ENCODE data around the gene ZNHIT2.
A peak's percentile ranks its signal among the peaks of the same experiment; 100 is the strongest.

Gene ZNHIT2

DNA sequence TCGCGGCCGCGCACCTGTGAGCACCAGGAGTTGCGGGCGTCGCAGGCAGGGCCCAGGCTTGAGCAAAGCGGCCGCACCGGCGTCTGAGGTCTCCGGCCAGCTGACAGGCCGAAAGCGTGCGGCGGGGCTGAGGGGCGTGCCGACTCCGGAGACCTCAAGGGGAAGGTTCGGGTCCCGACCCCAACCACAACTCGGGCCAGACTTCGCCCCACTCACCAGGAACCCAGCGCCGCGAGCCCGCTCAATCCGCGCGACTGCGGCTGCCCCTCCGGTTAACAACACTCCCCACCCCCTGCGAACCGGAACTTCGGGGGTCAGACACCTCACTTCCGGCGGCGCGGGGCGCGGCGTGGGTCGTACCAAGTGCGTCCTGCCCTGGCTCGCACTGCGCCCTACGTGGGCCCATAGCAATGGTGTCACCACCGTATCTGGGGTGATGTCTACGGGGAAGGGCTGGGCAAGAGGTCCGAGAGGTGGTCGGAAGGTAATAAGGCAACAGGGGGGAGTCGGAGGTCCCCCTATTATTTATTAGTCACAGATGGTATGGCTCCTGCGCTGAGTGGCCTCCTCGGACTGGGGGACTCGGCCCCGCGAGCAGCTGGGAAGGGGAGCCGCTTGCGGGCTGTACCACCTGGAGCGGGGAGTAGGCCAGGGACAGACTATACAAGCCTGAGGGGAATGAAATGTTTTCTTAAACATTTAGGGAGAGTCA, 16.9 kb upstream of the ZNHIT2 start, which contains the start of gene SYVN1:
SYVN1 (minus strand) TSS at position 280 of the 712 bp plus-strand sequence. CDS start 918 bp downstream, outside the sequence.
- peak; percentile 70 for DNase-seq (ENCODE audit: low read depth)

DNA sequence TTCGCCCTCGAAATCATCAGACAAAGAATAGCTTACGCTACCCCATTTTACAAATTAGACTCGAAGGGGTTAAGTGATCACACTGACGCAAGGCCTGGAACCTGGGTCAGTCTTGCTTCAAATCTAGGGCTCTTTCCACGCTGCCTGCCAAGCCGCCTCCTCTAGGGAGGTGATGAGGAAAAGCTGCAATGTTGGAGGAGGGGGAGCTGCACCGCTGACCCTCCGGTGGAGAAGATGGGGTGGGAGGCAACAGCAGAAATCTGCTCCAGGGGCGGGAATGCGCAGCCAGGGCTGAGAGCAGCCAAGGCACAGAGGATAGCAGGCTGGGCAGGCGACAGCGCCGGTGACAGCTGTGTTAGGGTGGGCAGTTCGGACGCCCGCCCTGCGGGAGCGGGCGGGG, 16.2 kb upstream of the ZNHIT2 start:
- no peak for DNase-seq (ENCODE audit: low read depth)

DNA sequence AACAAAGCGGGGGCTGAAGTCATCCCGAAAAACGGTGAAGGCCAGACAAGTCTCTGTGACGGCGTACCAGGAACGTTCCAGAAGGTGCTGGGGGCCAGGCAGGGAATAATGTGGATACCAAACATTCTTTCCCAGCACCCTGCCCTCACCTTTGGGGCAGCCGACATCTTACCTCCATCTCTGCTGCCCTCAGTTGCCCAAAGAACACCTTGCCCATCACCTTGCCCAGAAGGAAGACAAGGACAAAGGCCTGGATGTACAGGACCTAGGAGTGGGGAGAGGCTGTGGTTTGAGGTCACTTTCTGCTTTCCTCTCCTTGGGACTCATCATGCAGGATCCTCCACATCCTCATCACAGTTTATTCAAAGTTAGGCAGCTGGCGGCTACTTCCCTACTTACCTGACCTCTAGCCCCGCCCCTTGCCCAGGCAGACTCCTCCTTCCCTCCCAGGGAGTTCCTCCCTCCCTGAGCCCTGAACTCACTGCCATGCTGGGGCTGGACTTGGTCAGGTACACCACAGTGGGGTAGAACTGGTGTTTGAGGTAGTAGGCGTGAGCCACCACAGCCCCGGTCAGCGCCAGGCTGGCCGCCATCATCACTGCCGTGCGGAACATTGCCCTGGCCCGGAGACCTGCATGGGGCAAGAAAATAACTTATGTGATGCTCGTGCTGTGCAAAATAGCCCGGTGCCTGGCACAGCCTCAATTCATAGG, 15.6 kb upstream of the ZNHIT2 start:
- DNase-seq (ENCODE audit: low read depth), result no peak

DNA sequence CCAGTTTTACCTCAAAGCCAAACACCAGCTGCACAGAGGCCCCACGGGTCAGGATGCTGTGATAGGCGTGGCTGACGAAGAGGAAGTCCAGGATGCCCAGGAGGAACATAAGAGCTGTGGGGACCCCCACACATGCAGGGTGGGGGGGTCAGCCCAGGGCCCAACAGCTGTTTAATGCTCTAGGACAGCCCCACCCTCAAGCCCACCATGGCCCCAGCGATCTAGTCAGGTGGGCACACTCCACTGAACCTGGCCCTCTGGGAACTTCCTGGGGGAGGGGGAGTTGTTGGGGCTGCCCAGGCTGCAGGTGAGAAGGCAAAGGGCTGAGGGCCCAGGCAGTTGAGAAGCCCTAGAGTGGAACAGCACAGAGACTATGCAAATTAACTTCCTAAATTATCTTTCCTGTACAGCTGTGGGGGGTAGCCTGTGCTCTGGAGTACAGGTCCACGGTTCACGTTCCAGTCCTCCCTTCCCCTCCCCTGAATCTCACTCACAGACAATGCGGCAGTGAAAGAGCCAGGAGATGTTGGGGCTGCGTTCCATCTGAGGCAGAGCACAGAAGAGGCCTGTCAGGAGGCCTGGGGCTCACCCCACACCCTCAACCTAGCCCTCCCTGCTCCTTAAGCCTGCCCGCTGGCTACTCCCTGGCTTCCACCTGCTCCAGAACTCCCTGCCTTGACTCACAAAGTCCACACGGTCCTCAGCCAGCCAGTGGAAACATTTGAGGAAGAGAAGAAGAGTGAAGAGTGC, 14.9 kb upstream of the ZNHIT2 start:
- no peak for DNase-seq (ENCODE audit: low read depth)

DNA sequence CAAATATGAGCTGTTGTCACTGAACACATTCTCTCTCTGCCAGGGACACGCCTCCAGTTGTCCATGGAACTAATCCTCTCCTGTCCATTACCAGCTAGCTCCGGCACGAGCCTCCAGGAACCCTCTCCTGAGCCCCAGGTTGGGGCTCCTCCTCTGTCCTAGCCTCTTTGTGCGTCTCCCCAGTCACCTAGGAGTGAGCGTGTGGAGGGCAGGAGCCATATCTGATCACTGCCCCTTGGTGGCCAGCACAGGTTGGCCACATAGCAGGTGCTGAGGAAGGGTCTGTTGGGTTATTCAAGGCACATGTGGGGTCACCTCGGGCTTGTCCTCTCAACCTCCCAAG, 14.4 kb upstream of the ZNHIT2 start:
- DNase-seq (ENCODE audit: low read depth), result no peak

DNA sequence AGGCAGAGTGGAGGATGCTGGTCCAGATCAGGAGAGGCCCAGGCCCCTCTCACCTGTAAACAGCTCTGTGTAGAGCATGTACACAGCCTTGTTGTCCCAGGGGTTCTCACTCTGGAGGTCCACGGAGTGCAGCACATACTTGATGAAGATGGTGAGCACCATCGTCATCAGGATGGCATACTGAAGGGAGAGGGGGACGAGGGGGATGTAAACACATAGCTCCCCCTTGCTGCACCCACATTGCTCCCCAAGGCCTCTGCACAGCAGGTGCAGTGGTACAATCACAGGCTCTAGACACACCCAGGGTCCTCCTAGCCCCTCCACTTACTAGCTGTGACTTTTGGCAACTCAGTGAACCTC, 13.9 kb upstream of the ZNHIT2 start:
- DNase-seq (ENCODE audit: low read depth), result no peak

DNA sequence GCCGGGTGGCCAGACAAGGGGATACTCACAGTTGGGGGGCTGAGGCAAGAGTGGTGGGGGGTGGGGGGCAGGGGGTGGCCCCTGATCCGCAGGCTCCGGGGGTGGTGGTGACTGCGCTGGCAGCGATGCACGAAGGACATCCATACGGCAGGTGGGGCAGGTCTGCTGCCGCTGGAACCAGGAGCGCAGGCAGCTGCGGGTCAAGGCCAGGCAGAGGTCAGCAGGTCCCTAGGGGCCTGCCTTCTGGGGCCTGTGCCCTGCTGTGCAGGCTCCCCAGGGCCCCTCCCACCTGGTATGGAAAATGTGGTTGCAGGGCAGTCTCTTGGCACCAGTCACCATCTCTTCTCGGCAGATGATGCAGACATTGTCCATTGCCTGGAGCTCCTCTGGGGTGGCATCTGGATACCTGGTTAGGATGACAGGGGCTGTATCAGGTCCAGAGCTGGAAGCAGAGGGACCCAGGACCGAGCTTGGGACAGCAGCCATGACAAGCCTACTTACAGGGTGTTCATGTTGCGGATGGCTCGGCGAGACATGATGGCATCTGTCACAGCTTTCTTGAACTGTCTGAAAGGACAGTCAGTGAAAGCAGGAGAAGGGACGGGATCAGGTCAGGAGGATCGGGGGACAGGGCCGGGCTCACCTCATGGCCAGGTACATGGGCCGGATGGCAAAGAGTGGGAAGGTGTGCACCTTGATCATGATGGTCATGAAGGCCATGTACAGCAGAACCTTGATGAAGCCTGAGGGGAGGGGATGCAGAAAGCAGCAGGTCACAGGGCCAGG, 13.3 kb upstream of the ZNHIT2 start:
- DNase-seq (ENCODE audit: low read depth), result no peak

DNA sequence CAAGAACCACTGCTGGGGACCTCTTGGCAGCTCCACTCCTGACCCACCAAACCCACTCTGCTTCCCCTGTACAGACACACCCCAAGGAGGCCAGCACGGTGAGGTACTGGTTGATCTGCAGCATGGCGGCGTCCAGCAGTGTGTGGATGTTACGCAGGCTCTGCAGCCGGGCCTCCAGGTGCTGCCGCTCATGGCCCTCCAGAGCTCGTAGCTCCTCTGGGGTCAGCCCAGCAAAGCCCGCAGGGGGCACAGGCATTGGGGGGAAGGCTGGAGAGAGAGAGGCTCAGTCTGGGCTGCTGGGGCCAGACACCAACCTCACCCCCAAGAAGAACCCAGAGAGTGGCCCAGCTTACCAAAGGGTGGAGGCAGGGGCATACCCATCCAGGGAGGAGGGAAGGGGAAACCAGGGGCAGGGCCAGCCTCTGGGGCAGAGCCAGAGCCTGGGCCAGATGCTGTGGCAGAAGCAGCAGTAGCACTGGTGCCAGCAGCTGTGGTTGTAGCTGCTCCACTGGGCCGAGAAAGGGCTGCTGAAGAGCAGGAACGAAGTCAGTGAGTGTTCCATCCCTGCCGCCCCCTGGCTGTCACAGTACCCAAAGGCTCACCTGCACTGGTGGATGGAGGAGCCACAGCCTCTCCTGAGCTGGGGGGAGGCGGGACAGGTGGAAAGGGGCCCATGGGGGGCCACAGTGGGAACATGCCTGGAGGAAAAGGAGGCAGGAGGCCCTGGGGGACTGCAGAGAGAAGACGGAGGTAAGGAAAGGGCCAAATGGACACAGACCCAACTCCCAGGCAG, 12.3 kb upstream of the ZNHIT2 start:
- no peak for DNase-seq (ENCODE audit: low read depth)

DNA sequence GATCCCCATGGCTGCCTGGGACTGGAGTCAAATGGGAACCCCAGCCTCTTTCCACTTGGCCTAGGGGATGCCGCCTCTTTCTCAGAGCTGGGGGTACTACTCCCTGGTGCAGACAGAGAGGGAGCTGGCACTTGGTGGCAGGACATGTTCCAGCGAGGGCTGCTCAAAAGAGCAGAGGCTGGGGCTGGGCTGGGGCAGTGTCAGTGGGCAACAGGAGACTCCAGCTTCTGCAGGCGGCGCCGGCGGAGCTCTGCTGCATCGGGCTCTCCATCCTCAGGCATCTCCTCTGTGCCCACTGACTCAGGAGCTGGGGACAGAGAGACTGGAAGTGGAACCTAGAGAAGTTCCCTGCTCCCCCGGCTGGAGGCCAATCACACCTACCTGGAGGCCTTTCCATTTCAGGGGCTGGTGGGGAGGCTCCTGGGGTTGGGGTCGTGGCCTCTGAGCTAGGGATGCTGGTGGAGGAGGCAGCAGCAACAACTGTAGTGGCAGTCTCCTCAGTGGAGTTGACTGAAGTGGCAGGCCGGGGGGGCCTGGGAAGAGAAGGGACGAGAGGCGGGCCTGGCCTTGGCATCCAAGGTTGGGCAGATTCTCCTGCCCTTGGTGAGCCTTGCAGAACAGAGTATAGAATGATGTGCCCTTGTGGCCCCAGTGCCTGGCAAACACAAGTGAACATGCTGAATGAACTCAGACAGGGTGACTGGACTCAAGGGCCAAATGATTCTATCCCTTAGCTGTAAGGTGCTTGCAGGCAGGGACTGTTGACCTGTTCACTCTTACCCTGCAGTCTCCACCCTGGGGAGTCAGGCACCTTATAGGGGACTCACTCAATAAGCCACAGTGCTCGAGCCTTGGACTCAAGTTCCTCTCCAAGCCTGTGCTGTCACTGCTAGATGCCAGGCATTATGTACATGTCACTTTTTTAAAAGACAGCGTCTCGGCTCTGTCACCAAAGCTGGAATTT, 11.0 kb upstream of the ZNHIT2 start:
- DNase-seq (ENCODE audit: low read depth), result no peak

DNA sequence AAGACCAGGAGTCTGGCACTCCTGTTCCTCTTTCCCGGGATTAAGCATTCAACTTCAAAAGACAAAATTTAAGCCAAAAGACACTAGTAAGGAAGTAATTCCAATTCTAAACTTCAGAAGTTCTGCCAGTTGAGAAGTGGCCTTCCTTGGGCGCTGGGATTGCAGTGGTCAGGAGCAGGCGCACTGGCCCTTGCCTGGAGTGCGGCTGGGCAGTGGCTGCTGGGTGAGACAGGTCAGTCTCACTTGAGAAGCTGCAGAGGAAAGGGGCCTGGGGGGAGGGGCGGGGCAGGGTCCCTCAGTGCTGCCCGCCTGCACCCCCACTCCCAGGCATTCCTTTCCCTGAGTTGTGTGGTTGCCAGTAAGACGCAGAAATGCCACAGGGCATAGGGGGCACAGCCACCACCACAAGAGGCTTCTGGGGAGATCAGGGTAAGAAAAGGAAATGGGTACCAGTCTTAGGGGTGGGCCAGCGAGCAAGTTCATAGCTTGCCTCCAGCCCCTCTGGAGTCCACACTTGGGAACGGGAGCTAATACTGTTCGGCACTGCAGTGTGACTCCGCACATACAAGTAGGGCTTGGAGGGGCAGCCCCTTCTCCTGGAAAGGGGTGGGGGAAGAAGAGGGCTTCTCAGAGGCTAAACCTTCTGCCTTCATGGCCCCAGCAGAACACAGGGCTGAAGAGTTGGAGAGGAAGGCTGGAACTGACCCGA, 10.1 kb upstream of the ZNHIT2 start:
- no peak for DNase-seq (ENCODE audit: low read depth)

DNA sequence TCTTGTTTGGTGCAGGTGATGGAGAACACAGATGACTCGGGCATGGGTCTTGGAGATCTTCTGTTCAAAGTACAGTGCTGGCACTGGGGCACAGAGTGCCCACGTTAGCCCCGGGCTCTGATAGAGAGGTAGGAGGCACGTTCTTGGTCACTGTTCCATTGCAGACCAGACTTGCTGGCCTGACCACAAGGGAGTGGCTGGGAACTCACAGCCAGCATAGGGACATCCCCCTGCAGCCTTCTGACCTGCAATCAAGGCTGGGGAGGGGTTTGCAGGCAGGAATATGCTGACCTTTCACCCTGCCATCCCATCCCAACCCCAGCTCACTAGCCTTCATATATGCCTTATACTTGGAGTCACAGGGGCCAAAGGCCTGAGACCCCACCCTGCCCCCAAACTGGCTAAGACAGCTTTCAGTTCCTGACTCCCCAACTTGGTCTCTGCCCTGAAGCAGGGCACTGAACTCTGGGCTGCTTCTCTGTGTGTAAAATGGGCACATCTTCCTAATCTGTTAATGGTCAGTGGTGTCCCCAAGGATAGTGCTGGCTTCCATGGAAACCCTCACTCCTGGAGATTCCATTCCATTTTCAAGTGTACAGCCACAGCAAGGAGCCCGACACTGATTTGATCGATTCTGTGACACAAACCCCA, 9.2 kb upstream of the ZNHIT2 start:
- DNase-seq (ENCODE audit: low read depth), result no peak

DNA sequence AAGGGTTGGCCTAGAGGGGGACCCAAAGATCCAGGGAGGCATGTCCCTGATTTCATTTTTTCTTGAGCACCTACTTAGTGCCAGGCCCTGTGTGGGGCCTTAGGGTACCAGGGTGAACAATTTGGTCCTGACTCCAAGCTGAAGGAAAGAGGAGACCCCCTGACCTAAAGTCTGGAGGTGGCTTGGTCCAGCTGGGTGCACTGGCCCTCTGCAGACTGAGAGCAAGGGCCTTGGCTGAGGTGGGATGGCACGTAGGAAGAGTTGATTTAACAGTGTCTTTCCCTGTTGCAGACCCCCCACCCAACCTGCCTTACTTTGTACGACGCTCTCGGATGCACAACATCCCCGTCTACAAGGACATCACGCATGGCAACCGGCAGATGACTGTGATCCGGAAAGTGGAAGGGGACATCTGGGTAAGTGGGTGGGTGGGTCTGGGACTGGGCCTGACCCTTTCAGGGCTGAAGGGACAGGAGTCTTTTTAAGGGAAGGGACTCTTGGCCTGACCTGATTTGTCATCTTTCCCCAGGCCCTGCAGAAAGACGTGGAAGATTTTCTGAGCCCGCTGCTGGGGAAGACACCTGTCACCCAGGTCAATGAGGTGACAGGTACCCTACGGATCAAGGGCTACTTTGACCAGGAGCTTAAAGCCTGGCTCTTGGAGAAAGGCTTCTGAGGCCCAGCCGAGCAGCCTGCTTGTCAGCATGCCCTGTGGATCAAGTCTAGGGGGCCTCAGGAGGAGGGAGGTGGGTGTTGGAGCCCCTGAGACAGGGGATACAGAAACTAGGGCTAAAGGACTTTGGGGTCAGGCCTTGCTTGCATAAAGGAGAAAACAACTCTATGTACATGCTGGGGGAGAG, 7.9 kb upstream of the ZNHIT2 start:
- no peak for DNase-seq (ENCODE audit: low read depth)

DNA sequence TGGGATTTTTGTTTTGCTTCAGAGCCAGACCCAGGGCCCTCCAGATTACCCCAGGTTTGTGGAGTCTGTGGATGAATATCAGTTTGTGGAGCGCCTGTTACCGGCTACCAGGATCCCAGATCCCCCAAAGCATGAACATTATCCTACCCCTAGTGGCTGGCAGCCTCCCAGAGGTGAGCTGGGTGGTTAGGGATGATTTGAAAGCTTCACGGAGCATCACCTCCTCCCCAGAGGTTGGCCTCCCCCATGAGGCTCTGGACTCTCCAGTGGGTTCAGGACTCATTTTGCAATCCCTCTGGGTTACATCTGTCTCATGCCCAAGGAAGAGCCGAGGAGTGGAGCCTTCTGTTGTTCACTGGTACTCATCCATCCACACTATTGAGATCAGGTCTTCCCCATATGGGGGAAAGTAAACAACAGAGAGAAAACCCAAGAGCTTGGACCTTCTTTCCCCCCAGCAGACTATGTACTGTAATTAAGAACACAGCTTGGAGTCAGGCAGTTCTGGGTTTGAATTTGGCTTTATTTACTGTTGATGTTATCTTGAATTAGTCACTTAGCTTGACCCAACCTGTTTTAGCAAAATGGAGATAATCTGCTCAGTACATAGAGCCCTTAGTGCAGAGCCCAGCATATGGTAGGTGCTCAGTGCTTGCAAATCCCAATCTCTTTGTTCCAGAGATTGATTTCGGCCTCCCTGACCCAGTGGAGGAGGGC, 7.1 kb upstream of the ZNHIT2 start:
- no peak for DNase-seq (ENCODE audit: low read depth)

DNA sequence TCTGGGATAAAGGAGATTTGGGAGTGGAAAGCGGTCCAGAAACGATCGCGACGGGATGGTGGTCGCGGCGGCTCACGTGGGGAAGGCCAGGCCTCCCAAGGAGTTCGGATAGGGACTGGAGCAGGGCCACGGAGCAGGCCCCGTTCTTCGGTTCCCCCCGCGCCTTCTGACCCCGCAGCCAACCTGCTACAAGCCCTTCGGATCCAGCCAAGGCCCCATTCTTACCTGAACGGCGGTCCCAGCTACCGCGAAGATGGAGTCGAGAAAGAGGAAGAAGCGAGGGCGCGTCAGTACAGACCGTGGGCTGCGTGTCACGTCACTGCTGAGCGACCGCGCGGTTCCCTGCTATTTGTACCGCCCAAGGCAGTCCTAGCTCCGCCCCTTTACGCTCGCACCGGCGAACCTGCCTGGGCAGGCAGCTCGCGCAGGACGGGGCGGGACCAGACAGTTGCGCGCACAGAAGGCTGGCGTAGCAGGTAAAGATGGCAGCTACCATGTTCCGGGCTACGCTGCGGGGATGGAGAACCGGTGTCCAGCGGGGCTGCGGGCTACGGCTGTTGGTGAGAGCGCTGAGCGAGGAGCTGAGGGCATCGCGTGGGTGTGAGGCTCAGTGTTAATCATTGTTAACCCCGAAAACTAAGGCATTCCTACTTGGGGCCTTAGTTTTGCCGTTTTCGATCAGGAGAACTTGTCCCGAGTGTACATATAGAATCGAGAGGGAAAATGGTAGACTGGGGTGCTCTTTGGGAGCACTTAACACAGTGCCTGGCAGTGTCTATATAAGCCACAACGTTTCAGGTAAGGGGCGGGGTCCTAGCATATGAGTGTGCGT, 4.6 kb upstream of the ZNHIT2 start, which contains the start of the genes FAU and MRPL49:
FAU (minus strand) TSS at position 270 of the 832 bp plus-strand sequence. CDS start 321 bp downstream, outside the sequence.
MRPL49 (plus strand) TSS at position 457 of the 832 bp plus-strand sequence; CDS start at position 483, 26 bp downstream.
- peak; percentile 86 for DNase-seq (ENCODE audit: low read depth)

DNA sequence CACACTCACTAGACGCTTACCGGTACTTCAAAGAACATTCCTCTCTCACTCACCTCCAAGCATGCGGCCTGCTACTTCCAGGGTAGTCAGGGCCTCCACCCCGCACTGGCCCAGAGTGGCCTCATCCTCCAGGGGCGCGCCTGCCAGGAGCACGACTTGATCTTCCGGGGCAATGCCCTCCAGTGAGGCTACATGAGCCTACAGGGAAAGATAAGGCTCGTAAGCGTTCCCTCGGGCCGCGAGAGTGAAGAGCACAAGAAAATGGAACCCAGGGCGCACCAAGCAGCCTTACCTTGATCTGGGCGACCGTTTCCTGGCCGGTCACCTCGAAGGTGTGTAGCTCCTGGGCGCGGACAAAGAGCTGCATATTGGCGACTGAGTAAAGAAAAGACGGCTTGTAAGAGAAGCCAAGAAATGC, 4.0 kb upstream of the ZNHIT2 start:
- DNase-seq (ENCODE audit: low read depth), result no peak

DNA sequence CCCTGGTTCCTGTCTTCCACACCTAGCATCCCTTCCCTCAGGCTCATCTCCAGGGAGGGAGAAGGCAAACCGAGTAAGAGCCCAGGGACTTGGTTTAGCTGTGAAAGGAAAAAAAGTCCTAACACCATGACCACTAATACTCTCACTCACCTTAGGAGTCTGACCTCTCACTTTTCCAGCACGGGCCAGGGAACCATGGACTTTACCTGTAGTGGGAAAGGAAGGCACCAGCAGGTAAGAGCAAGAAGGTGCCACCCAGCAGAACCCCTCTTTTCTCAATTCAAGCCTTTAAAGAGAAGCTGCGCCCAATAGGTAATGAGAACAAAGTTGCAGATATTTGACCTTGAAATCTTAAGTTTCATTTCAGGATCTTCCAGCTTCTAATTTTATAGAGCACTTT, 3.3 kb upstream of the ZNHIT2 start:
- no peak for DNase-seq (ENCODE audit: low read depth)

Measured in HS-5 (cell line).